ENCODE measurements around the gene OVOL3.

The OVOL3 gene

DNA sequence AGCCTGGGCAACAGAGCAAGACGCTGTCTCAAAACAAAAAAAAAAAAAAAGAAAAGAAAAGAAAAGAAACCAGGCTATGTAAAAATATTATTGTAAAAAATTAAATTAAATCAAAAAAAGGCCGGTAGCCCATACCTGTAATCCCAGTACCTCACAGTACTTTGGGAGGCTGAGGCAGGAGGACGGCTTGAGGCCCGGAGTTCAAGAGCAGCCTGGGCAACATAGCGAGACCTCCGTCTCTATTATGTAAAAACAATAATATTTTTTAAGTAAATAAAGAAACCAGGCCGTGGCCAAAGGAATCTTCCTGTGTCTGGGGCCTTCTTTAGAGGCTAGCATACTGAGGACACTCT lies 28.2 kb downstream of the OVOL3 start:
- no CpG with 5 or more reads among the region's 7 CpGs for WGBS, 2 donors (ENCODE audit: extremely low coverage in 2 of 2, insufficient read length in 2 of 2, insufficient replicate concordance in 1 of 2)
- no peak overlapping the region for H4K8ac ChIP-seq (ENCODE audit: low read depth, low read length)
- H3K27ac ChIP-seq (replicated peaks; ENCODE audit: low read length) = peak overlapping the region; percentile 81
- DNase-seq (ENCODE audit: low spot score) = no peak
- no peaks in the 10 kb centered on the region for H3K27me3 ChIP-seq (ENCODE audit: control insufficient read depth in 3 of 3, insufficient read depth in 3 of 3, low read depth in 1 of 3, low read length in 3 of 3)
- H2BK15ac ChIP-seq (ENCODE audit: low read length) = no peak overlapping the region
- H3K18ac ChIP-seq (ENCODE audit: low read length) = no peak overlapping the region
- no peak overlapping the region for H2BK120ac ChIP-seq (ENCODE audit: low read depth, low read length)
- H3K79me1 ChIP-seq (ENCODE audit: low read depth, low read length) = peaks cover 12% of the 10 kb centered on the region
- H3K4me2 ChIP-seq (ENCODE audit: insufficient read depth, low read length, poor library complexity, severe bottlenecking) = peak overlapping the region; percentile 99
- H2AFZ ChIP-seq (ENCODE audit: low read length) = peak overlapping the region; percentile 97
- H4K91ac ChIP-seq (ENCODE audit: low read depth, low read length, poor library complexity) = no peak overlapping the region
- H2AK5ac ChIP-seq (ENCODE audit: low read depth, low read length) = no peak overlapping the region
- peak overlapping the region; percentile 81 to 87 for H3K4me3 ChIP-seq (ENCODE audit: low read length in 2 of 2)
- H3K23ac ChIP-seq (ENCODE audit: low read depth, low read length, poor library complexity) = no peak overlapping the region
- peaks cover 2 to 10% of the 10 kb centered on the region in 2 donors for H3K4me1 ChIP-seq (ENCODE audit: control insufficient read depth in 2 of 2, insufficient read depth in 1 of 2, low read depth in 1 of 2, low read length in 2 of 2)
- H3K9ac ChIP-seq (ENCODE audit: low read depth, low read length, poor library complexity) = no peak overlapping the region
- H3K14ac ChIP-seq (ENCODE audit: low read length) = no peak overlapping the region
- peaks cover 10 to 23% of the 10 kb centered on the region in 2 donors for H3K36me3 ChIP-seq (replicated peaks in 1 of 2; ENCODE audit: control insufficient read depth in 2 of 2, insufficient read depth in 2 of 2, low read length in 2 of 2)
- no peak overlapping the region for H2BK5ac ChIP-seq (ENCODE audit: low read length)
- no peak overlapping the region for H2BK12ac ChIP-seq (ENCODE audit: low read length)
- no peak overlapping the region for H3K4ac ChIP-seq (ENCODE audit: low read length)
- H3K9me3 ChIP-seq (replicated peaks in 1 of 2; ENCODE audit: control insufficient read depth in 2 of 2, insufficient read depth in 1 of 2, low read depth in 1 of 2, low read length in 2 of 2) = no peaks in the 10 kb centered on the region

DNA sequence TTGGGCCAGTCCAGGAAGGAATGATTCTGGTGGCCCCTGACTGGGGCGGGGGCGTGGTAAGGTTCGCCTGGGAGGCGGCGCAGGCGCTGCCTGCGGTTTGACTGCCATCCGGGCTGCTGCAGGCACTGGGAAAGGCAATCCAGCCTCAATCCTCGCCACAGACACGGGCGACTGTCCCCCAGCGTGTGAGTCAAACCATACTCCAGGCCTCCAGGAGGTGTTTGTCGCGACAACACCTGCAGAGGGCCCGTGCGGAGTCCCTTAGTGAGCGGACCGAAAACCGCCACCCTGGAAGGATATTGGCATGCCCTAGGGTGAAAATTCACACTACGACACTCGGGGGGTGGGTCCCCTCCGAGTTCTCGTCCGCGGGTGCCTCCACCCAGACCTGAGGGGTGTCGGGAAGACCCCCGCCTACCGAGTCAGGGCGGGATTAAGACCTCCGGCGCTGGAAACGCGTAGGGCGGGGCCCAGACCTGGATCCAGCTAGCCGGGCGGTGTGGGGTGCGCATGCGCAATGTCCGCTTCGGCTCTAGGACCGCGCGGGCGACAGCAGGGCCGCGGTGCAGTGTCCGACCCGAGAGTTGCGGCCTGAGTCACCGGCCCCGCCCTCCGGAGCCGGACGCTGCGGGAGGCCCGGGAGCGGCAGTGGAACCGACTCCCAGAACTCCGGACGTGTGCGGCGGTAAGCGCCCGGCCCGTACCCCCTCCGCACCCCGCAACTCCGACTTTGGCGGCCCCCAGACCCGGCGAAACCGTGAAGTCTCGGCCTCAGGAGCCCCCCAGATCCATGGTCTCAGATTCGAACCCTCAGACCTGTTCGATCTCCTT lies 28.7 kb downstream of the OVOL3 start, which contains the start of gene CAPNS1:
TSS of gene CAPNS1 (plus strand) at position 594 of the 831 bp plus-strand sequence. CDS start 946 bp downstream, outside the sequence.
- peak within 1 kb of the TSS; percentile 97 for H2AFZ ChIP-seq (ENCODE audit: low read length)
- peak within 1 kb of the TSS; percentile 81 to 93 for H3K4me3 ChIP-seq (ENCODE audit: low read length in 2 of 2)
- peak within 1 kb of the TSS; percentile 86 for H3K23ac ChIP-seq (ENCODE audit: low read depth, low read length, poor library complexity)
- H2BK120ac ChIP-seq (ENCODE audit: low read depth, low read length) = peak within 1 kb of the TSS; percentile 28
- H4K8ac ChIP-seq (ENCODE audit: low read depth, low read length) = no peak within 1 kb of the TSS
- H3K27me3 ChIP-seq (ENCODE audit: control insufficient read depth in 3 of 3, insufficient read depth in 3 of 3, low read depth in 1 of 3, low read length in 3 of 3) = no peaks in the 10 kb centered on the region
- H3K18ac ChIP-seq (ENCODE audit: low read length) = peak within 1 kb of the TSS; percentile 98
- no peak within 1 kb of the TSS for H4K91ac ChIP-seq (ENCODE audit: low read depth, low read length, poor library complexity)
- H3K9ac ChIP-seq (ENCODE audit: low read depth, low read length, poor library complexity) = peak within 1 kb of the TSS; percentile 92
- no peaks in the 10 kb centered on the region for H3K9me3 ChIP-seq (replicated peaks in 1 of 2; ENCODE audit: control insufficient read depth in 2 of 2, insufficient read depth in 1 of 2, low read depth in 1 of 2, low read length in 2 of 2)
- no CpG with 5 or more reads among the region's 75 CpGs for WGBS, 2 donors (ENCODE audit: extremely low coverage in 2 of 2, insufficient read length in 2 of 2, insufficient replicate concordance in 1 of 2)
- peaks cover 15 to 29% of the 10 kb centered on the region in 2 donors for H3K36me3 ChIP-seq (replicated peaks in 1 of 2; ENCODE audit: control insufficient read depth in 2 of 2, insufficient read depth in 2 of 2, low read length in 2 of 2)
- peaks cover 2 to 10% of the 10 kb centered on the region in 2 donors for H3K4me1 ChIP-seq (ENCODE audit: control insufficient read depth in 2 of 2, insufficient read depth in 1 of 2, low read depth in 1 of 2, low read length in 2 of 2)
- H2BK15ac ChIP-seq (ENCODE audit: low read length) = peak within 1 kb of the TSS; percentile 88
- peak within 1 kb of the TSS; percentile 81 for H3K27ac ChIP-seq (replicated peaks; ENCODE audit: low read length)
- peak within 1 kb of the TSS; percentile 93 for H2BK5ac ChIP-seq (ENCODE audit: low read length)
- peaks cover 12% of the 10 kb centered on the region for H3K79me1 ChIP-seq (ENCODE audit: low read depth, low read length)
- peak within 1 kb of the TSS; percentile 95 for H3K14ac ChIP-seq (ENCODE audit: low read length)
- H3K4me2 ChIP-seq (ENCODE audit: insufficient read depth, low read length, poor library complexity, severe bottlenecking) = peak within 1 kb of the TSS; percentile 99
- peak within 1 kb of the TSS; percentile 41 for H2AK5ac ChIP-seq (ENCODE audit: low read depth, low read length)
- DNase-seq (ENCODE audit: low spot score) = peak; percentile 97
- H3K4ac ChIP-seq (ENCODE audit: low read length) = peak within 1 kb of the TSS; percentile 19
- peak within 1 kb of the TSS; percentile 81 for H2BK12ac ChIP-seq (ENCODE audit: low read length)

DNA sequence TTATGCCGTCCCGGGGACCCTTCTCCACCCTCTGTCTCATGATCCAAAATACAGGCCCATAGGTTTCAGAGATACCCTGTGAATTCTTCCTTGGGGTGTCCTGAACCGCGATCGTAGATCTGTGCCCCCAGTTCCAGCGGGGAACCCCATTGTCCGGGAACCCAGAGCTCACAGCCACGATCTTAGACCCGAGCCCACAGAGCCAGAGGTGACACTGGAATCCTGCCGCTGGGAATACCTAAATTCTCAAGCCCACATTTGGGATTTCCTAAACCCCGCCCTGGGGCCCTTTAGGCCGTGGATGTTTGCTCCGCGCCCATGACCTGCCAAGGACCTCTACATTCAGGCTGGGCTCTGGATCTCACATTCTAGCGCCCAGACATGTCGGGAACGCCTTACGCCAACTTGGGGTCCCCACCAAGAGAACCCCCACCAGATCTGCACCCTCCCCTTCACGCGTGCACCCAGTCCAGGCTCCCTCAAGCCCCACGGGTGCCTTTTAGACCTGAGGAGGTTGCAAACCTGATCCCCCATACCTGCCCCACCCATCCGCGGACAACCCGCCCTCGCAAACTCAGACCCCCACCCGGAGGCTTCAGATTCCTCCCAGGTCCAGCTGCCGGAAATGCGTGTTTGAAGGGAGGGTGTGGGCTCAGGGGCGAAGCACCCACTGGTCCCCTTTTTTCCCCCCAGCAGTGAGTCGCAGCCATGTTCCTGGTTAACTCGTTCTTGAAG lies 29.5 kb downstream of the OVOL3 start:
- Histone ChIP-seq H3K36me3 (replicated peaks in 1 of 2; ENCODE audit: control insufficient read depth in 2 of 2, insufficient read depth in 2 of 2, low read length in 2 of 2) (peaks cover 18 to 36% of the 10 kb centered on the region in 2 donors), H2AK5ac (ENCODE audit: low read depth, low read length) (peak overlapping the region; percentile 33), H3K9me3 (replicated peaks in 1 of 2; ENCODE audit: control insufficient read depth in 2 of 2, insufficient read depth in 1 of 2, low read depth in 1 of 2, low read length in 2 of 2) (no peaks in the 10 kb centered on the region), H2BK120ac (ENCODE audit: low read depth, low read length) (peak overlapping the region; percentile 28), H3K4me1 (ENCODE audit: control insufficient read depth in 2 of 2, insufficient read depth in 1 of 2, low read depth in 1 of 2, low read length in 2 of 2) (peaks cover 2 to 10% of the 10 kb centered on the region in 2 donors), H3K23ac (ENCODE audit: low read depth, low read length, poor library complexity) (peak overlapping the region; percentile 86), H4K8ac (ENCODE audit: low read depth, low read length) (no peak overlapping the region), H3K14ac (ENCODE audit: low read length) (no peak overlapping the region), H2AFZ (ENCODE audit: low read length) (peak overlapping the region; percentile 84), H2BK5ac (ENCODE audit: low read length) (peak overlapping the region; percentile 93), H3K79me1 (ENCODE audit: low read depth, low read length) (peaks cover 12% of the 10 kb centered on the region), H3K4me3 (ENCODE audit: low read length in 2 of 2) (peak overlapping the region; percentile 81 to 93), H3K4me2 (ENCODE audit: insufficient read depth, low read length, poor library complexity, severe bottlenecking) (peak overlapping the region; percentile 61), H3K9ac (ENCODE audit: low read depth, low read length, poor library complexity) (peak overlapping the region; percentile 92), H4K91ac (ENCODE audit: low read depth, low read length, poor library complexity) (no peak overlapping the region), H3K4ac (ENCODE audit: low read length) (no peak overlapping the region), H3K18ac (ENCODE audit: low read length) (peak overlapping the region; percentile 98), H2BK15ac (ENCODE audit: low read length) (peak overlapping the region; percentile 88), H3K27me3 (ENCODE audit: control insufficient read depth in 3 of 3, insufficient read depth in 3 of 3, low read depth in 1 of 3, low read length in 3 of 3) (no peaks in the 10 kb centered on the region), H3K27ac (replicated peaks; ENCODE audit: low read length) (peak overlapping the region; percentile 77), H2BK12ac (ENCODE audit: low read length) (no peak overlapping the region)
- peak; percentile 36 for DNase-seq (ENCODE audit: low spot score)
- WGBS, 2 donors (ENCODE audit: extremely low coverage in 2 of 2, insufficient read length in 2 of 2, insufficient replicate concordance in 1 of 2) = no CpG with 5 or more reads among the region's 31 CpGs
